HepG2 (cell line): ENCODE results near the gene SLBP. TPM values are rescaled to one million over a fixed set of nuclear protein-coding genes. Genes with fewer than 3 reads are reported as not detected.

ENCODE experiments used
- AGO2 ChIP-seq: fragments of 200-400 bp; formaldehyde crosslinking; optimal IDR thresholded peaks from 2 replicates; pipeline ENCODE3; 2017; ENCODE audit warnings: mild to moderate bottlenecking, low read depth, low read length, moderate library complexity
- CAMTA2 ChIP-seq: sonication (generic); formaldehyde crosslinking; IDR thresholded peaks from 2 replicates; pipeline ENCODE4 v1.4.0; 2020; ENCODE audit warnings: mild to moderate bottlenecking, missing genetic modification reagents, borderline replicate concordance
- CHCHD3 ChIP-seq: sonication (generic); formaldehyde crosslinking; IDR thresholded peaks from 2 replicates; pipeline ENCODE4 v1.8.0; 2022; ENCODE audit warnings: mild to moderate bottlenecking, missing genetic modification reagents, moderate library complexity
- CREM ChIP-seq, 2 experiments: sonication (generic) in 1 of 2; formaldehyde crosslinking in 1 of 2; IDR thresholded peaks; 2 replicates each; pipeline versions ENCODE4 v1.4.0 to v1.6.1; 2016 to 2020; ENCODE audit warnings: antibody characterized with exemption in 1 of 2, mild to moderate bottlenecking in 1 of 2, missing genetic modification reagents in 1 of 2
- EED ChIP-seq: sonication (generic); formaldehyde crosslinking; IDR thresholded peaks from 2 replicates; pipeline ENCODE4 v1.5.0; 2020; ENCODE audit warnings: mild to moderate bottlenecking, missing genetic modification reagents
- GFI1 ChIP-seq: sonication (generic); formaldehyde crosslinking; IDR thresholded peaks from 2 replicates; pipeline ENCODE4 v1.5.0; 2020; ENCODE audit warnings: missing genetic modification reagents, mild to moderate bottlenecking, borderline replicate concordance
- KMT2A ChIP-seq: sonication (generic); formaldehyde crosslinking; IDR thresholded peaks from 2 replicates; pipeline ENCODE4 v1.4.0; 2020; ENCODE audit warnings: missing genetic modification reagents
- MTA3 ChIP-seq: sonication (generic); formaldehyde crosslinking; IDR thresholded peaks from 2 replicates; pipeline ENCODE4 v1.4.0; 2020; ENCODE audit warnings: missing genetic modification reagents
- NBN ChIP-seq: fragments of 450-650 bp; conservative IDR thresholded peaks from 2 replicates; pipeline ENCODE4 v1.6.1; 2017
- SCMH1 ChIP-seq: sonication (generic); formaldehyde crosslinking; IDR thresholded peaks from 2 replicates; pipeline ENCODE4 v1.9.0; 2021; ENCODE audit warnings: missing genetic modification reagents, mild to moderate bottlenecking, borderline replicate concordance
- SMYD3 ChIP-seq: sonication (generic); formaldehyde crosslinking; IDR thresholded peaks from 2 replicates; pipeline ENCODE4 v1.8.1; 2023; ENCODE audit warnings: mild to moderate bottlenecking, missing genetic modification reagents
- SOX6 ChIP-seq, 2 experiments: fragments of 450-650 bp in 1 of 2; sonication (generic) in 1 of 2; formaldehyde crosslinking in 1 of 2; IDR thresholded peaks; 2 replicates each; pipeline versions ENCODE4 v1.4.0 to v1.6.1; 2017 to 2020; ENCODE audit warnings: antibody characterized with exemption in 1 of 2, mild to moderate bottlenecking in 1 of 2, missing genetic modification reagents in 1 of 2
- SP4 ChIP-seq: sonication (generic); formaldehyde crosslinking; IDR thresholded peaks from 2 replicates; pipeline ENCODE4 v1.8.1; 2023; ENCODE audit warnings: mild to moderate bottlenecking, missing genetic modification reagents
- SRY ChIP-seq: sonication (generic); formaldehyde crosslinking; IDR thresholded peaks from 2 replicates; pipeline ENCODE4 v1.8.0; 2022; ENCODE audit warnings: mild to moderate bottlenecking, missing genetic modification reagents
- SSRP1 ChIP-seq: IDR thresholded peaks from 2 replicates; pipeline ENCODE4 v1.6.1; 2016; ENCODE audit warnings: control low read depth
- ZFP36 ChIP-seq: fragments of 150-350 bp; IDR thresholded peaks from 2 replicates; pipeline ENCODE4 v1.6.1; 2018; ENCODE audit warnings: borderline replicate concordance, low read length, low read depth; ENCODE audit not compliant: partially characterized antibody
- ZNF574 ChIP-seq: sonication (generic); formaldehyde crosslinking; IDR thresholded peaks from 2 replicates; pipeline ENCODE4 v1.4.0; 2020; ENCODE audit warnings: missing genetic modification reagents
- ZNF792 ChIP-seq: IDR thresholded peaks from 2 replicates; pipeline ENCODE4 v1.6.1; 2016
- ZNF878 ChIP-seq: sonication (generic); formaldehyde crosslinking; IDR thresholded peaks from 2 replicates; pipeline ENCODE4 v1.8.1; 2023; ENCODE audit warnings: mild to moderate bottlenecking, missing genetic modification reagents, moderate library complexity
- polyA plus RNA-seq, 8 experiments: library from polyadenylated mRNA; depleted of rRNA in 3 of 8; stranded (reverse) in 7 of 8; unstranded in 1 of 8; fragments of >200 nt; fragmentation: Illumina TruSeq in 4 of 8; extraction: Trizol in 4 of 8; gene quantifications; 2 replicates each; pipeline versions ENCODE4 v1.2.1 to v1.2.3, GENCODE V29; 2011 to 2016; ENCODE audit warnings: low read depth in 4 of 8, missing spikeins in 1 of 8, mixed read lengths in 1 of 8; ENCODE audit not compliant: insufficient read depth in 1 of 8
- total RNA-seq, 5 experiments: library from RNA; depleted of rRNA; stranded (reverse); fragments of >200 nt; fragmentation: Illumina TruSeq; extraction: Trizol; gene quantifications; 2 replicates each; pipeline ENCODE4 v1.2.3, GENCODE V29; 2016; ENCODE audit warnings: low read depth in 1 of 5
- TF ChIP-seq, protein P1 (sequence below): sonication (generic); formaldehyde crosslinking; IDR thresholded peaks from 2 replicates; pipeline ENCODE4 v1.4.0; 2020; ENCODE audit warnings: missing genetic modification reagents, borderline replicate concordance
- TF ChIP-seq, protein P2 (sequence below): sonication (generic); formaldehyde crosslinking; IDR thresholded peaks from 2 replicates; pipeline ENCODE4 v1.4.0; 2020; ENCODE audit warnings: missing genetic modification reagents, borderline replicate concordance

The SLBP gene
- total and polyA plus RNA-seq, 2 of the 13 experiments (the other 11 are each of a cell fraction or from before 2014, with no cell fraction given), result 43.9 to 104 TPM

GRCh38 chr4:1711571-1712215, 426 bp downstream of the SLBP start (continued):
- TF ChIP-seq SOX6 (IDR thresholded peaks at IDR 0.05) (no peak), SOX6 (CRISPR knock-in tag; IDR thresholded peaks at IDR 0.05) (0 out of 2 replicates have a peak, but pooled peaks have one; percentile 25), NBN (no peak), AGO2 (peak; percentile 49), SSRP1 (CRISPR knock-in tag) (no peak), GFI1 (CRISPR knock-in tag) (no peak), ZNF878 (no peak), CREM (IDR thresholded peaks at IDR 0.05) (no peak), CREM (CRISPR knock-in tag; IDR thresholded peaks at IDR 0.05) (no peak), SP4 (CRISPR knock-in tag) (no peak), CAMTA2 (CRISPR knock-in tag) (no peak), EED (peak; percentile 56; the same call in 1 of the 2 replicates), ZNF792 (no peak), CHCHD3 (CRISPR knock-in tag) (no peak), SMYD3 (CRISPR knock-in tag) (no peak), MTA3 (no peak), ZNF574 (CRISPR knock-in tag) (0 out of 2 replicates have a peak, but pooled peaks have one; percentile 3), KMT2A (CRISPR knock-in tag) (no peak; the same call in 1 of the 2 replicates), SCMH1 (CRISPR knock-in tag) (no peak), SRY (CRISPR knock-in tag) (0 out of 2 replicates have a peak, but pooled peaks have one; percentile 6), ZFP36 (no peak)
- TF ChIP-seq, protein P1, sequence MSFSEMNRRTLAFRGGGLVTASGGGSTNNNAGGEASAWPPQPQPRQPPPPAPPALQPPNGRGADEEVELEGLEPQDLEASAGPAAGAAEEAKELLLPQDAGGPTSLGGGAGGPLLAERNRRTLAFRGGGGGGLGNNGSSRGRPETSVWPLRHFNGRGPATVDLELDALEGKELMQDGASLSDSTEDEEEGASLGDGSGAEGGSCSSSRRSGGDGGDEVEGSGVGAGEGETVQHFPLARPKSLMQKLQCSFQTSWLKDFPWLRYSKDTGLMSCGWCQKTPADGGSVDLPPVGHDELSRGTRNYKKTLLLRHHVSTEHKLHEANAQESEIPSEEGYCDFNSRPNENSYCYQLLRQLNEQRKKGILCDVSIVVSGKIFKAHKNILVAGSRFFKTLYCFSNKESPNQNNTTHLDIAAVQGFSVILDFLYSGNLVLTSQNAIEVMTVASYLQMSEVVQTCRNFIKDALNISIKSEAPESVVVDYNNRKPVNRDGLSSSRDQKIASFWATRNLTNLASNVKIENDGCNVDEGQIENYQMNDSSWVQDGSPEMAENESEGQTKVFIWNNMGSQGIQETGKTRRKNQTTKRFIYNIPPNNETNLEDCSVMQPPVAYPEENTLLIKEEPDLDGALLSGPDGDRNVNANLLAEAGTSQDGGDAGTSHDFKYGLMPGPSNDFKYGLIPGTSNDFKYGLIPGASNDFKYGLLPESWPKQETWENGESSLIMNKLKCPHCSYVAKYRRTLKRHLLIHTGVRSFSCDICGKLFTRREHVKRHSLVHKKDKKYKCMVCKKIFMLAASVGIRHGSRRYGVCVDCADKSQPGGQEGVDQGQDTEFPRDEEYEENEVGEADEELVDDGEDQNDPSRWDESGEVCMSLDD (CRISPR knock-in tag), result peak; percentile 19; the same call in 1 of the 2 replicates
- TF ChIP-seq, protein P2, sequence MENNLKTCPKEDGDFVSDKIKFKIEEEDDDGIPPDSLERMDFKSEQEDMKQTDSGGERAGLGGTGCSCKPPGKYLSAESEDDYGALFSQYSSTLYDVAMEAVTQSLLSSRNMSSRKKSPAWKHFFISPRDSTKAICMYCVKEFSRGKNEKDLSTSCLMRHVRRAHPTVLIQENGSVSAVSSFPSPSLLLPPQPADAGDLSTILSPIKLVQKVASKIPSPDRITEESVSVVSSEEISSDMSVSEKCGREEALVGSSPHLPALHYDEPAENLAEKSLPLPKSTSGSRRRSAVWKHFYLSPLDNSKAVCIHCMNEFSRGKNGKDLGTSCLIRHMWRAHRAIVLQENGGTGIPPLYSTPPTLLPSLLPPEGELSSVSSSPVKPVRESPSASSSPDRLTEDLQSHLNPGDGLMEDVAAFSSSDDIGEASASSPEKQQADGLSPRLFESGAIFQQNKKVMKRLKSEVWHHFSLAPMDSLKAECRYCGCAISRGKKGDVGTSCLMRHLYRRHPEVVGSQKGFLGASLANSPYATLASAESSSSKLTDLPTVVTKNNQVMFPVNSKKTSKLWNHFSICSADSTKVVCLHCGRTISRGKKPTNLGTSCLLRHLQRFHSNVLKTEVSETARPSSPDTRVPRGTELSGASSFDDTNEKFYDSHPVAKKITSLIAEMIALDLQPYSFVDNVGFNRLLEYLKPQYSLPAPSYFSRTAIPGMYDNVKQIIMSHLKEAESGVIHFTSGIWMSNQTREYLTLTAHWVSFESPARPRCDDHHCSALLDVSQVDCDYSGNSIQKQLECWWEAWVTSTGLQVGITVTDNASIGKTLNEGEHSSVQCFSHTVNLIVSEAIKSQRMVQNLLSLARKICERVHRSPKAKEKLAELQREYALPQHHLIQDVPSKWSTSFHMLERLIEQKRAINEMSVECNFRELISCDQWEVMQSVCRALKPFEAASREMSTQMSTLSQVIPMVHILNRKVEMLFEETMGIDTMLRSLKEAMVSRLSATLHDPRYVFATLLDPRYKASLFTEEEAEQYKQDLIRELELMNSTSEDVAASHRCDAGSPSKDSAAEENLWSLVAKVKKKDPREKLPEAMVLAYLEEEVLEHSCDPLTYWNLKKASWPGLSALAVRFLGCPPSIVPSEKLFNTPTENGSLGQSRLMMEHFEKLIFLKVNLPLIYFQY (CRISPR knock-in tag), result no peak
